GM10248 (cell line): ENCODE measurements around the gene EXOSC9.
"Not testable (repeated sequence)": the region's sequence is repeated elsewhere in the genome, so short reads cannot be mapped to it uniquely, and the experiment has no call there.

ENCODE experiments used
- CTCF ChIA-PET: fragments of 300-600 bp; sonication (Branson Sonifier 250); formaldehyde crosslinking; extraction: SDS; loops from one replicate; lab custom pipeline; 2021; ENCODE audit warnings: antibody characterized with exemption; lab: Yijun Ruan, JAX
- POLR2A ChIA-PET: fragments of 350-650 bp; sonication (Branson Sonifier 250); formaldehyde crosslinking; extraction: SDS; loops from one replicate; lab custom pipeline; 2020; ENCODE audit warnings: antibody characterized with exemption; lab: Yijun Ruan, JAX
- DNase-seq: peaks from one replicate; pipeline ENCODE4 v3.0.0; 2012; ENCODE audit errors: extremely low spot score
- CTCF ChIP-seq: IDR thresholded peaks from 2 replicates; pipeline ENCODE4 v1.5.1; 2012; ENCODE audit warnings: mild to moderate bottlenecking, low read depth; ENCODE audit errors: extremely low read depth, missing control alignments, control extremely low read depth

The EXOSC9 gene

GRCh38 chr4:121800961-121801714, at the start of gene EXOSC9:
TSS of gene EXOSC9 (plus strand) at chr4:121801323. CDS start at chr4:121801425, 102 bp downstream.
- no peak for TF ChIP-seq CTCF
- CTCF ChIA-PET: interaction anchor here (0.6 to 0.7 kb wide), 2 partner anchors 14 to 43 kb away, joined by 3 read pairs; no protein-coding TSS in a partner anchor
- POLR2A ChIA-PET: no interaction called here
- DNase-seq: peak; percentile 86

GRCh38 chr4:121752142-121752541, 49.0 kb upstream of the EXOSC9 start:
- CTCF ChIA-PET: interaction anchor here (1.0 to 1.5 kb wide), 3 partner anchors 11 to 13 kb away, joined by 3 to 4 read pairs (median 4); no protein-coding TSS in a partner anchor

GRCh38 chr4:121758925-121759568, 42.1 kb upstream of the EXOSC9 start:
- ChIA-PET POLR2A (no interaction called here), CTCF (no interaction called here)
- TF ChIP-seq CTCF: no peak
- DNase-seq: no peak

More at GRCh38 chr4:121752142-121752541, 49.0 kb upstream of the EXOSC9 start:
- POLR2A ChIA-PET, DNase-seq: not testable (repeated sequence)

- ChIA-PET POLR2A (no interaction called here), CTCF (interaction anchor here (0.7 to 1.2 kb wide), 2 partner anchors 17 to 28 kb away, joined by 3 read pairs; no protein-coding TSS in a partner anchor)
- no peak for DNase-seq
- TF ChIP-seq CTCF: no peak
Observed at GRCh38 chr4:121760205-121760604, 40.9 kb upstream of the EXOSC9 start.

- TF ChIP-seq CTCF: no peak
- no peak for DNase-seq
- ChIA-PET CTCF (interaction anchor here (0.8 to 1.8 kb wide), 4 partner anchors 10 to 13 kb away, joined by 3 to 6 read pairs (median 4); no protein-coding TSS in a partner anchor), POLR2A (no interaction called here)
Observed at GRCh38 chr4:121764303-121764701, 36.8 kb upstream of the EXOSC9 start.

- ChIA-PET CTCF (interaction anchor here (1.2 to 1.8 kb wide), 3 partner anchors 9 to 13 kb away, joined by 3 to 6 read pairs (median 4); no protein-coding TSS in a partner anchor), POLR2A (no interaction called here)
- no peak for TF ChIP-seq CTCF
- no peak for DNase-seq
Observed at GRCh38 chr4:121764702-121765367, 36.3 kb upstream of the EXOSC9 start, which contains the start of gene SMIM43. TSS of gene SMIM43 (minus strand) at chr4:121765164. CDS start at chr4:121765105, 59 bp downstream.
